Activated naive CD4-positive, alpha-beta T cell treated with anti-CD3 and anti-CD28 coated beads, Interleukin-2, amount 10 ng/mL, durations not matched to agents 7 days and 5 days (primary cell): ENCODE results near the gene LRRC75A.
A peak's percentile ranks its signal among the peaks of the same experiment; 100 is the strongest.
"Not testable (repeated sequence)": the region's sequence is repeated elsewhere in the genome, so short reads cannot be mapped to it uniquely, and the experiment has no call there.

ENCODE experiments used
- CTCF ChIA-PET: fragments of 350-600 bp; sonication (Branson Sonifier 250); formaldehyde crosslinking; loops from one replicate; lab custom pipeline; 2021; ENCODE audit warnings: antibody characterized with exemption; lab: Charles Lee
- DNase-seq: peaks from one replicate; pipeline ENCODE4 v3.0.0-alpha.2; 2020
- H3K27ac Mint-ChIP-seq: one replicate; pipeline ENCODE4 v1.8.0; 2021; ENCODE audit warnings: mild to moderate bottlenecking, moderate library complexity, mixed read lengths
- H3K27me3 Mint-ChIP-seq: one replicate; pipeline ENCODE4 v1.8.0; 2021; ENCODE audit warnings: mild to moderate bottlenecking, mixed read lengths
- H3K36me3 Mint-ChIP-seq: one replicate; pipeline ENCODE4 v1.8.0; 2021; ENCODE audit warnings: mixed read lengths
- H3K4me1 Mint-ChIP-seq: one replicate; pipeline ENCODE4 v1.8.0; 2021; ENCODE audit warnings: mixed read lengths
- H3K4me3 Mint-ChIP-seq: one replicate; pipeline ENCODE4 v1.8.0; 2021; ENCODE audit warnings: mild to moderate bottlenecking, moderate library complexity, mixed read lengths
- H3K9me3 Mint-ChIP-seq: one replicate; pipeline ENCODE4 v1.8.0; 2021; ENCODE audit warnings: mixed read lengths

The LRRC75A gene, protein sequence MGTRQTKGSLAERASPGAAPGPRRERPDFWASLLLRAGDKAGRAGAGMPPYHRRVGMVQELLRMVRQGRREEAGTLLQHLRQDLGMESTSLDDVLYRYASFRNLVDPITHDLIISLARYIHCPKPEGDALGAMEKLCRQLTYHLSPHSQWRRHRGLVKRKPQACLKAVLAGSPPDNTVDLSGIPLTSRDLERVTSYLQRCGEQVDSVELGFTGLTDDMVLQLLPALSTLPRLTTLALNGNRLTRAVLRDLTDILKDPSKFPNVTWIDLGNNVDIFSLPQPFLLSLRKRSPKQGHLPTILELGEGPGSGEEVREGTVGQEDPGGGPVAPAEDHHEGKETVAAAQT

GRCh38 chr17:16491703-16492612, at the start of gene LRRC75A:
LRRC75A (minus strand) TSS chr17:16492193; CDS start chr17:16491990, 203 bp downstream.
- peaks cover 9% of the 10 kb centered on the region for H3K4me1 Mint-ChIP-seq
- no peak within 1 kb of the TSS for H3K27ac Mint-ChIP-seq
- peak; percentile 64 for DNase-seq
- no peaks in the 10 kb centered on the region for H3K36me3 Mint-ChIP-seq
- peak within 1 kb of the TSS; percentile 73 for H3K4me3 Mint-ChIP-seq
- peaks cover 80% of the 10 kb centered on the region for H3K27me3 Mint-ChIP-seq
- H3K9me3 Mint-ChIP-seq = no peaks in the 10 kb centered on the region
- CTCF ChIA-PET = no interaction called here

DNA sequence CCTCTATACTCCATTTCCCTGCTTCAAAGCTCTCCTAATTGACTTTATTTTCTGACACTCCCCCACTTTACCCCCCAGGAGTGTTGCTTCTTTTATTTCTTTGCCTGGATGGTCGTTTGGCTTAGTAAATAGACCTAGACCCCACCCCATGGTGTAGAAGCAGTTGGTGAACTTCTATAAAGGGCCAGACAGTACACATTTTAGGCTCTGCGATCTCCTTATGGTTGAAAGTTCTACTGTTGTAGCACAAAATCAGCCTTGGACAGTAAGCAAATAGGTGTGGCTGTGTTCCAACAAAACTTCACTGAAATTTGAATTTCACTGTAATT, 45.1 kb upstream of the LRRC75A start:
- Mint-ChIP-seq H3K4me1 (peaks cover 19% of the 10 kb centered on the region), H3K4me3 (peak overlapping the region; percentile 90), H3K9me3 (peaks cover 6% of the 10 kb centered on the region), H3K27me3 (peaks cover 7% of the 10 kb centered on the region), H3K36me3 (peaks cover 5% of the 10 kb centered on the region), H3K27ac (no peak overlapping the region)
- no peak for DNase-seq
- CTCF ChIA-PET = interaction anchor here (0.9 to 2.4 kb wide), 5 partner anchors 15 to 152 kb away, joined by 3 to 19 read pairs (median 4); partner anchors contain the start of genes CCDC144A and ZNF287

- no peak overlapping the region for H3K4me3 Mint-ChIP-seq
- CTCF ChIA-PET = no interaction called here
- peaks cover 19% of the 10 kb centered on the region for H3K4me1 Mint-ChIP-seq
- H3K9me3 Mint-ChIP-seq = no peaks in the 10 kb centered on the region
- H3K36me3 Mint-ChIP-seq = peaks cover 5% of the 10 kb centered on the region
- H3K27ac Mint-ChIP-seq = no peak overlapping the region
- DNase-seq = no peak
- peaks cover 28% of the 10 kb centered on the region for H3K27me3 Mint-ChIP-seq
Observed at GRCh38 chr17:16534236-16534635, 42.2 kb upstream of the LRRC75A start.

DNA sequence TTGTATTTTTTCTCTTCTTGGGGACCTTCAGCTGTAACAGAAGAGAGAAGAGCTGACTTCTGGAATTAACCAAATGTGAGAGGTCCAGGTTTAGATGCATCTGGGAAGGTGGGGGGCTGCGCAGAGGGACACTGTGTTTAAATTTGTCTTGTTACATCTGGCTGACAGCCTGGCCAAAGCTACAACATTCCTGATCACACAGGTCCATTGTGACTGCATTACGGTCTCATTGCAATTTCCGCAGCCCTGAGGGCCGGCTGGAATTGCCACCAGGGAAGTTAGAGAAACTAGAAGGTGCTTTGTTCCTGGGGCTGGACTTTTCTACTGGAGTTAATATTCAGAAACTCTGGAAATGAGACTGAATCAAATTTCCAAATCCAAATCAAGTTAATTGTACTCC, 37.9 kb upstream of the LRRC75A start:
- no peak for DNase-seq
- CTCF ChIA-PET = interaction anchor here (1.0 to 1.2 kb wide), 2 partner anchors 9 to 77 kb away, joined by 3 to 5 read pairs; no protein-coding TSS in a partner anchor
- Mint-ChIP-seq H3K4me1 (peaks cover 10% of the 10 kb centered on the region), H3K27me3 (peaks cover 41% of the 10 kb centered on the region), H3K27ac (no peak overlapping the region), H3K4me3 (no peak overlapping the region), H3K36me3 (peaks cover 2% of the 10 kb centered on the region), H3K9me3 (no peaks in the 10 kb centered on the region)

GRCh38 chr17:16527298-16527697, 35.3 kb upstream of the LRRC75A start:
- H3K27ac Mint-ChIP-seq = no peak overlapping the region
- H3K4me1 Mint-ChIP-seq = peaks cover 6% of the 10 kb centered on the region
- DNase-seq = no peak
- CTCF ChIA-PET = no interaction called here
- no peaks in the 10 kb centered on the region for H3K9me3 Mint-ChIP-seq
- peaks cover 45% of the 10 kb centered on the region for H3K27me3 Mint-ChIP-seq
- no peak overlapping the region for H3K4me3 Mint-ChIP-seq
- H3K36me3 Mint-ChIP-seq = no peaks in the 10 kb centered on the region

DNA sequence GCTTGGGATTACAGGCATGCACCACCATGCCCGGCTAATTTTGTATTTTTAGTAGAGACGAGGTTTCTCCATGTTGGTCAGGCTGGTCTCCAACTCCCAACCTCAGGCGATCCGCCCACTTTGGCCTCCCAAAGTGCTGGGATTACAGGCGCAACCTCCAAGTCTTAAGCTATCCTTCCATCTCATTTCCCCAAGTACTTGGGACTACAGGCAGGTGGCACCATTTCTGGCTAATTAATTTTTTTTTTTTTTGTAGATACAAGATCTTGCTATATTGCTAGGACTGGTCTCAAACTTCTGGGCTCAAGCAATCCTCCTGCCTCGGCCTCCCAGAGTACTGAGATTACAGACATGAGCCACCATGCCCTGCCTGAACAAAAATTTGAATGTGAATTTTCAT, 33.6 kb upstream of the LRRC75A start:
- H3K36me3 Mint-ChIP-seq, H3K27ac Mint-ChIP-seq, H3K4me1 Mint-ChIP-seq, H3K4me3 Mint-ChIP-seq, CTCF ChIA-PET, H3K9me3 Mint-ChIP-seq, DNase-seq: not testable (repeated sequence)
- peaks cover 40% of the 10 kb centered on the region for H3K27me3 Mint-ChIP-seq

DNA sequence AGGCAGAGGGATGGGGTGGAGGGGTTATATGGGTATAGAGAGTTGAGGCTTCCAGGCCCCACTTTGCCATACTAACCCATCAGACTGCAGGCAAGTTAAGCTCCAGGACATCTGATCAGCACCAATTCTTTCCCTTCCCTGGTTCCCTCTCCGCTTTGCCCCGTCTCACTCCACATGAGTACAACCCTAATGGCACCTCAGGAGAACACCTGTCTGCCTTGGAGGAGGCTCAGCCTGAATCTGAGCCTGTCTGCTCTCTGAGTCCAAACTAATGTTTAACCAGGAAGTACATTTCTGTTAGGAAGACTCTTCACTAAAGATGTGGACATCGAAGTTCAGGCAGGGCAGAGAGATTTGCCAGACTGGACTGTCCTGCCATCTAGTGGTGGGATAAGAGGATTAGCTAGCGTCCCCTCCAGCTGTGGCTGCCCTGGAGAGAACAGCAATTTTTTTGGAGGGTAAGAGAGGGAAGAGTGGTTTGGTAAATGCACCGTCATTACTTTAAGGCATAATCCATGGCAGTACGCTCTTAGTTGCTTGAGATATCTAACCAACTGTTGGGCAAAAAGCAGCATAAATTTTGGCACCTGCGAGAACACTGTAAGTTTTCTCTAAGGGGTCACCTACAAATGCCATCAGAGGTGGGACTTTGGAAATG, 29.2 kb upstream of the LRRC75A start:
- Mint-ChIP-seq H3K4me1 (peaks cover 5% of the 10 kb centered on the region), H3K27me3 (peaks cover 32% of the 10 kb centered on the region), H3K36me3 (no peaks in the 10 kb centered on the region), H3K27ac (no peak overlapping the region), H3K9me3 (no peaks in the 10 kb centered on the region), H3K4me3 (no peak overlapping the region)
- DNase-seq = peak; percentile 77
- CTCF ChIA-PET = interaction anchor here (0.8 to 4.8 kb wide), 16 partner anchors 9 to 168 kb away, joined by 3 to 79 read pairs (median 4); partner anchors contain the start of gene CENPV

- H3K4me1 Mint-ChIP-seq = peaks cover 9% of the 10 kb centered on the region
- no peaks in the 10 kb centered on the region for H3K9me3 Mint-ChIP-seq
- CTCF ChIA-PET = interaction anchor here (0.9 to 3.5 kb wide), 2 partner anchors 64 to 66 kb away, joined by 3 to 11 read pairs; no protein-coding TSS in a partner anchor
- H3K36me3 Mint-ChIP-seq = no peaks in the 10 kb centered on the region
- DNase-seq = no peak
- no peak overlapping the region for H3K4me3 Mint-ChIP-seq
- H3K27me3 Mint-ChIP-seq = peaks cover 50% of the 10 kb centered on the region
- no peak overlapping the region for H3K27ac Mint-ChIP-seq
Observed at GRCh38 chr17:16519021-16519420, 27.0 kb upstream of the LRRC75A start.

GRCh38 chr17:16517477-16517876, 25.5 kb upstream of the LRRC75A start:
- DNase-seq = no peak
- CTCF ChIA-PET = interaction anchor here (0.6 to 3.5 kb wide), 4 partner anchors 11 to 153 kb away, joined by 3 to 11 read pairs (median 5); no protein-coding TSS in a partner anchor
- Mint-ChIP-seq H3K4me3 (no peak overlapping the region), H3K27ac (no peak overlapping the region), H3K9me3 (no peaks in the 10 kb centered on the region), H3K27me3 (peaks cover 51% of the 10 kb centered on the region), H3K4me1 (peaks cover 9% of the 10 kb centered on the region), H3K36me3 (no peaks in the 10 kb centered on the region)

DNA sequence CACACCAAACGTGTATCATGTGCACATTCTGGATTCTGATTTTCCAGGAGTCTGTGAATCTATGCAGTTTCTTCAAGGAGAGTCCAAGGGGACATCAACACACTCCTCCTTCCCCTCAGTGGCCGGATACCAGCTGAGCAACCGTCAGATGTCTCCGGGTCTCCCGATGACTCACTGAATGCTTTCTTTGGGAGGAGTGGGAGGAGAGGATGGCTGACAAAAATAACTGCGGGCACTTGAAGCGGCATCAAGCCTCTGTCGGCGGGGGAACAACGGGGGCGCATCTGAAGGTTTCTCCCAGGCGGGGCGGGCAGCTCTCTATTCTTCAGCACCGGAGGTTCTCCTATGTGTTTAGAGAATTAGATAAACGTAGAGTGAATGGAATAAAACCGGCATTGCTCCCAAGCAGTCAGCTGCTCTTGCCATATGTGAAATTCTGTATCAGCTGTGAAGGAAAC, 24.6 kb upstream of the LRRC75A start:
- DNase-seq = no peak
- no peaks in the 10 kb centered on the region for H3K36me3 Mint-ChIP-seq
- H3K4me3 Mint-ChIP-seq = no peak overlapping the region
- H3K4me1 Mint-ChIP-seq = peaks cover 14% of the 10 kb centered on the region
- H3K9me3 Mint-ChIP-seq = no peaks in the 10 kb centered on the region
- H3K27me3 Mint-ChIP-seq = peaks cover 51% of the 10 kb centered on the region
- no peak overlapping the region for H3K27ac Mint-ChIP-seq
- CTCF ChIA-PET = interaction anchor here (0.9 to 3.5 kb wide), 3 partner anchors 10 to 153 kb away, joined by 3 to 11 read pairs (median 7); no protein-coding TSS in a partner anchor

DNA sequence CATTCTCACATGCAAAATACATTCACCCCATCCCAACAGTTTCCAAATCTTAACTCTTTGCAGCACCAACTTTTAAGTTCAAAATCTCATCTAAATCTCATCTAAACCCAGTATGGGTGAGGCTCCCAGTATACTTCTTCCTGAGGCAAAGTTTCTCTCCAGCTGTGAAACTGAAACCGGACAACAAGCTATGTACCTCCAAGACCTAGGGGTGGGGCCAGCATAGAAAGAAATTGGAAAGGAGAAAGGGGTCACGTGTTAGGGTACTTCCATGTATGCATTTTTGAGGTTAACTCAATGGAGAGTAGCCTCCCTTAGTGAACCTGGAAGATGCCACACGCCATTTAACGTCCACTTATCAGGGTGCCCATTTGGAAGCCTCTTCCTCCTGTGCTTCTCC, 23.9 kb upstream of the LRRC75A start:
- Mint-ChIP-seq H3K4me3 (no peak overlapping the region), H3K4me1 (peaks cover 13% of the 10 kb centered on the region), H3K27me3 (peaks cover 46% of the 10 kb centered on the region), H3K9me3 (no peaks in the 10 kb centered on the region), H3K36me3 (no peaks in the 10 kb centered on the region), H3K27ac (no peak overlapping the region)
- no peak for DNase-seq
- CTCF ChIA-PET = interaction anchor here (3.5 kb wide), 1 partner anchor 63 kb away, joined by 11 read pairs; no protein-coding TSS in a partner anchor

DNA sequence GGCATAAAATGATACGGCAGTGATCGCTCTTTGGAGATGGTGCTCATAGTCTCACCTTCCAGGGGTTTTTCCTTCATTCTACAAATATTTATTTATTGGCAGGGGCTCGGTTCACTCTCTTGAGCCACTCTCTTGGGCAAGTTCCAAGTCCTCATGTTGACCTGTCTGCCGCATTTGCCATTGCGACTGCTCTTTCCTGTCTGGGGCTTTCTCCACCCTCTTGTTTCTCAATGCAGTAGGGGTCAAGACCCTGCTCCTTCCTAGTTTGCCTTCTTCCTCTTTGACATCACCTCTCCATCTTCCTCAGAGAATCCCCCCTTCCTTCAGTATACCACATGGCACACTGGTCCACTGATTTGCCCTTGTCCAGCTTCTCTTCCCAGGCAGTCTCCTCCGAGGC, 21.9 kb upstream of the LRRC75A start:
- no peak for DNase-seq
- no peak overlapping the region for H3K4me3 Mint-ChIP-seq
- no peaks in the 10 kb centered on the region for H3K36me3 Mint-ChIP-seq
- no peak overlapping the region for H3K27ac Mint-ChIP-seq
- CTCF ChIA-PET = no interaction called here
- H3K27me3 Mint-ChIP-seq = peaks cover 45% of the 10 kb centered on the region
- H3K9me3 Mint-ChIP-seq = no peaks in the 10 kb centered on the region
- H3K4me1 Mint-ChIP-seq = peaks cover 13% of the 10 kb centered on the region

GRCh38 chr17:16512011-16512410, 20.0 kb upstream of the LRRC75A start:
- Mint-ChIP-seq H3K4me3 (no peak overlapping the region), H3K27me3 (peaks cover 35% of the 10 kb centered on the region), H3K27ac (no peak overlapping the region), H3K4me1 (peaks cover 13% of the 10 kb centered on the region), H3K9me3 (no peaks in the 10 kb centered on the region), H3K36me3 (no peaks in the 10 kb centered on the region)
- CTCF ChIA-PET = interaction anchor here (0.7 to 3.5 kb wide), 2 partner anchors 9 to 283 kb away, joined by 3 to 19 read pairs; no protein-coding TSS in a partner anchor
- DNase-seq = no peak
